ENCODE data around the gene SCP2D1. TPM values are rescaled to one million over a fixed set of nuclear protein-coding genes. Genes with fewer than 3 reads are reported as not detected.

Gene SCP2D1
- total RNA-seq, 3 donors from 2014 or later = not detected

- no peak for ATAC-seq
- Histone ChIP-seq H3K4me3 (no peak overlapping the region), H3K36me3 (ENCODE audit: low read depth) (no peaks in the 10 kb centered on the region), H3K9me3 (no peaks in the 10 kb centered on the region), H3K4me1 (ENCODE audit: low read depth) (no peaks in the 10 kb centered on the region)
- intact Hi-C loops (cut with DNase I, micrococcal nuclease) = no loop called here
- DNase-seq = no peak
- no peak for TF ChIP-seq CTCF (IDR thresholded peaks at IDR 0.05)
Measured at GRCh38 chr20:18815194-18815942, 1.8 kb downstream of the SCP2D1 start.

- no peaks in the 10 kb centered on the region for H3K4me1 ChIP-seq (ENCODE audit: low read depth)
- intact Hi-C loops (cut with DNase I, micrococcal nuclease) = no loop called here
- H3K9me3 ChIP-seq = no peaks in the 10 kb centered on the region
- ATAC-seq = peak; percentile 41
- no peak for TF ChIP-seq CTCF (IDR thresholded peaks at IDR 0.05)
- DNase-seq = peak in 2 of 3 donors; percentile 18 to 36
- no peak overlapping the region for H3K4me3 ChIP-seq
- no peaks in the 10 kb centered on the region for H3K36me3 ChIP-seq (ENCODE audit: low read depth)
Measured at GRCh38 chr20:18822832-18823231, 9.2 kb downstream of the SCP2D1 start.

GRCh38 chr20:18831830-18832499 is 18.4 kb downstream of the SCP2D1 start:
- Histone ChIP-seq H3K36me3 (ENCODE audit: low read depth) (no peaks in the 10 kb centered on the region), H3K9me3 (no peaks in the 10 kb centered on the region), H3K4me1 (ENCODE audit: low read depth) (no peaks in the 10 kb centered on the region), H3K4me3 (no peak overlapping the region)
- DNase-seq = no peak
- peak; percentile 34 for ATAC-seq
- intact Hi-C loops (cut with DNase I, micrococcal nuclease) = no loop called here
- no peak for TF ChIP-seq CTCF (IDR thresholded peaks at IDR 0.05)

GRCh38 chr20:18832546-18833200 is 19.1 kb downstream of the SCP2D1 start:
- Histone ChIP-seq H3K4me1 (ENCODE audit: low read depth) (no peaks in the 10 kb centered on the region), H3K9me3 (no peaks in the 10 kb centered on the region), H3K4me3 (no peak overlapping the region), H3K36me3 (ENCODE audit: low read depth) (no peaks in the 10 kb centered on the region)
- no peak for ATAC-seq
- no peak for TF ChIP-seq CTCF (IDR thresholded peaks at IDR 0.05)
- intact Hi-C loops (cut with DNase I, micrococcal nuclease) = no loop called here
- DNase-seq = no peak

- intact Hi-C loops (cut with DNase I, micrococcal nuclease) = no loop called here
- Histone ChIP-seq H3K4me1 (ENCODE audit: low read depth) (no peaks in the 10 kb centered on the region), H3K4me3 (no peak overlapping the region), H3K9me3 (no peaks in the 10 kb centered on the region), H3K36me3 (ENCODE audit: low read depth) (no peaks in the 10 kb centered on the region)
- DNase-seq (no peak), ATAC-seq (no peak)
- no peak for TF ChIP-seq CTCF (IDR thresholded peaks at IDR 0.05)
Measured at GRCh38 chr20:18835466-18836256, 22.1 kb downstream of the SCP2D1 start.
